ENCODE results near the gene SNX20.

The SNX20 gene

GRCh38 chr16:50704245-50704644 is 23.1 kb upstream of the SNX20 start:
- DNase-seq = no peak

- no peak for DNase-seq
These were observed 21.6 kb upstream of the SNX20 start for GRCh38 chr16:50702725-50703124.

GRCh38 chr16:50699326-50700159 is 18.4 kb upstream of the SNX20 start:
- DNase-seq = no peak

- no peak for DNase-seq
These were observed 17.0 kb upstream of the SNX20 start for GRCh38 chr16:50697881-50698767.

GRCh38 chr16:50697421-50697715 is 16.3 kb upstream of the SNX20 start:
- no peak for DNase-seq

GRCh38 chr16:50696575-50697420 is 15.7 kb upstream of the SNX20 start:
- DNase-seq = peak; percentile 55

GRCh38 chr16:50696126-50696525 is 15.0 kb upstream of the SNX20 start:
- no peak for DNase-seq

- DNase-seq = no peak
These were observed 14.2 kb upstream of the SNX20 start for GRCh38 chr16:50695017-50696000.

- DNase-seq = no peak
These were observed 13.1 kb upstream of the SNX20 start for GRCh38 chr16:50694206-50694605.

- peak; percentile 57 for DNase-seq
These were observed 12.1 kb upstream of the SNX20 start, which contains the start of gene NOD2 for GRCh38 chr16:50692999-50693781. Gene NOD2 (plus strand): TSS chr16:50693606. CDS start chr16:50699496, 5,890 bp downstream.

GRCh38 chr16:50692644-50692998 is 11.5 kb upstream of the SNX20 start:
- DNase-seq = no peak

GRCh38 chr16:50690177-50690576 is 9.1 kb upstream of the SNX20 start:
- DNase-seq = no peak

- no peak for DNase-seq
These were observed 7.8 kb upstream of the SNX20 start for GRCh38 chr16:50688867-50689266.

GRCh38 chr16:50688083-50688482 is 7.0 kb upstream of the SNX20 start:
- DNase-seq = no peak

- no peak for DNase-seq
These were observed 4.5 kb upstream of the SNX20 start for GRCh38 chr16:50685462-50686063.

- peak; percentile 35 for DNase-seq
These were observed 3.8 kb upstream of the SNX20 start for GRCh38 chr16:50684823-50685461.

GRCh38 chr16:50683689-50684374 is 2.7 kb upstream of the SNX20 start:
- DNase-seq = peak; percentile 45

GRCh38 chr16:50680556-50680893 is 587 bp downstream of the SNX20 start:
- no peak for DNase-seq
